Measurements from ENCODE around the gene ANKRD42. TPM values are rescaled to one million over a fixed set of nuclear protein-coding genes. Genes with fewer than 3 reads are reported as not detected.

ANKRD42 gene
- total and polyA plus RNA-seq, 2 of the 8 experiments (the other 6 are each of a cell fraction or from before 2014, with no cell fraction given), result 2.0 to 5.5 TPM

DNA sequence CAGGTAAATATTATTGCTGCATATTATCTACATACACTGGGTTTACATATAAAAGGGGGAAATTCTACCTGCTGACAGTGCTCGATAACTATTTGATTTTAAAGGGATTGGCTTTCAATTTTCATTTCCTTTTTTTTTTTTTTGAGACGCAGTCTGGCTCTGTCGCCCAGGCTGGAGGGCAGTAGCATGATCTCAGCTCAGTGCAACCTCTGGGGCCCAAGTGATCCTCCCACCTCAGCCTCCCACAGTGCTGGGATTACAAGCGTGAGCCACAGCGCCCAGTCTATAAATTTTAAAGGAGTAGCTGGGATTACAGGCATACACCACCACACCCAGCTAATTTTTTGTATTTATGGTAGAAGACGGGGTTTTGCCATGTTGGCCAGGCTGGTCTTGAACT, 39.7 kb upstream of the ANKRD42 start (continued):
- TF ChIP-seq, protein P1, sequence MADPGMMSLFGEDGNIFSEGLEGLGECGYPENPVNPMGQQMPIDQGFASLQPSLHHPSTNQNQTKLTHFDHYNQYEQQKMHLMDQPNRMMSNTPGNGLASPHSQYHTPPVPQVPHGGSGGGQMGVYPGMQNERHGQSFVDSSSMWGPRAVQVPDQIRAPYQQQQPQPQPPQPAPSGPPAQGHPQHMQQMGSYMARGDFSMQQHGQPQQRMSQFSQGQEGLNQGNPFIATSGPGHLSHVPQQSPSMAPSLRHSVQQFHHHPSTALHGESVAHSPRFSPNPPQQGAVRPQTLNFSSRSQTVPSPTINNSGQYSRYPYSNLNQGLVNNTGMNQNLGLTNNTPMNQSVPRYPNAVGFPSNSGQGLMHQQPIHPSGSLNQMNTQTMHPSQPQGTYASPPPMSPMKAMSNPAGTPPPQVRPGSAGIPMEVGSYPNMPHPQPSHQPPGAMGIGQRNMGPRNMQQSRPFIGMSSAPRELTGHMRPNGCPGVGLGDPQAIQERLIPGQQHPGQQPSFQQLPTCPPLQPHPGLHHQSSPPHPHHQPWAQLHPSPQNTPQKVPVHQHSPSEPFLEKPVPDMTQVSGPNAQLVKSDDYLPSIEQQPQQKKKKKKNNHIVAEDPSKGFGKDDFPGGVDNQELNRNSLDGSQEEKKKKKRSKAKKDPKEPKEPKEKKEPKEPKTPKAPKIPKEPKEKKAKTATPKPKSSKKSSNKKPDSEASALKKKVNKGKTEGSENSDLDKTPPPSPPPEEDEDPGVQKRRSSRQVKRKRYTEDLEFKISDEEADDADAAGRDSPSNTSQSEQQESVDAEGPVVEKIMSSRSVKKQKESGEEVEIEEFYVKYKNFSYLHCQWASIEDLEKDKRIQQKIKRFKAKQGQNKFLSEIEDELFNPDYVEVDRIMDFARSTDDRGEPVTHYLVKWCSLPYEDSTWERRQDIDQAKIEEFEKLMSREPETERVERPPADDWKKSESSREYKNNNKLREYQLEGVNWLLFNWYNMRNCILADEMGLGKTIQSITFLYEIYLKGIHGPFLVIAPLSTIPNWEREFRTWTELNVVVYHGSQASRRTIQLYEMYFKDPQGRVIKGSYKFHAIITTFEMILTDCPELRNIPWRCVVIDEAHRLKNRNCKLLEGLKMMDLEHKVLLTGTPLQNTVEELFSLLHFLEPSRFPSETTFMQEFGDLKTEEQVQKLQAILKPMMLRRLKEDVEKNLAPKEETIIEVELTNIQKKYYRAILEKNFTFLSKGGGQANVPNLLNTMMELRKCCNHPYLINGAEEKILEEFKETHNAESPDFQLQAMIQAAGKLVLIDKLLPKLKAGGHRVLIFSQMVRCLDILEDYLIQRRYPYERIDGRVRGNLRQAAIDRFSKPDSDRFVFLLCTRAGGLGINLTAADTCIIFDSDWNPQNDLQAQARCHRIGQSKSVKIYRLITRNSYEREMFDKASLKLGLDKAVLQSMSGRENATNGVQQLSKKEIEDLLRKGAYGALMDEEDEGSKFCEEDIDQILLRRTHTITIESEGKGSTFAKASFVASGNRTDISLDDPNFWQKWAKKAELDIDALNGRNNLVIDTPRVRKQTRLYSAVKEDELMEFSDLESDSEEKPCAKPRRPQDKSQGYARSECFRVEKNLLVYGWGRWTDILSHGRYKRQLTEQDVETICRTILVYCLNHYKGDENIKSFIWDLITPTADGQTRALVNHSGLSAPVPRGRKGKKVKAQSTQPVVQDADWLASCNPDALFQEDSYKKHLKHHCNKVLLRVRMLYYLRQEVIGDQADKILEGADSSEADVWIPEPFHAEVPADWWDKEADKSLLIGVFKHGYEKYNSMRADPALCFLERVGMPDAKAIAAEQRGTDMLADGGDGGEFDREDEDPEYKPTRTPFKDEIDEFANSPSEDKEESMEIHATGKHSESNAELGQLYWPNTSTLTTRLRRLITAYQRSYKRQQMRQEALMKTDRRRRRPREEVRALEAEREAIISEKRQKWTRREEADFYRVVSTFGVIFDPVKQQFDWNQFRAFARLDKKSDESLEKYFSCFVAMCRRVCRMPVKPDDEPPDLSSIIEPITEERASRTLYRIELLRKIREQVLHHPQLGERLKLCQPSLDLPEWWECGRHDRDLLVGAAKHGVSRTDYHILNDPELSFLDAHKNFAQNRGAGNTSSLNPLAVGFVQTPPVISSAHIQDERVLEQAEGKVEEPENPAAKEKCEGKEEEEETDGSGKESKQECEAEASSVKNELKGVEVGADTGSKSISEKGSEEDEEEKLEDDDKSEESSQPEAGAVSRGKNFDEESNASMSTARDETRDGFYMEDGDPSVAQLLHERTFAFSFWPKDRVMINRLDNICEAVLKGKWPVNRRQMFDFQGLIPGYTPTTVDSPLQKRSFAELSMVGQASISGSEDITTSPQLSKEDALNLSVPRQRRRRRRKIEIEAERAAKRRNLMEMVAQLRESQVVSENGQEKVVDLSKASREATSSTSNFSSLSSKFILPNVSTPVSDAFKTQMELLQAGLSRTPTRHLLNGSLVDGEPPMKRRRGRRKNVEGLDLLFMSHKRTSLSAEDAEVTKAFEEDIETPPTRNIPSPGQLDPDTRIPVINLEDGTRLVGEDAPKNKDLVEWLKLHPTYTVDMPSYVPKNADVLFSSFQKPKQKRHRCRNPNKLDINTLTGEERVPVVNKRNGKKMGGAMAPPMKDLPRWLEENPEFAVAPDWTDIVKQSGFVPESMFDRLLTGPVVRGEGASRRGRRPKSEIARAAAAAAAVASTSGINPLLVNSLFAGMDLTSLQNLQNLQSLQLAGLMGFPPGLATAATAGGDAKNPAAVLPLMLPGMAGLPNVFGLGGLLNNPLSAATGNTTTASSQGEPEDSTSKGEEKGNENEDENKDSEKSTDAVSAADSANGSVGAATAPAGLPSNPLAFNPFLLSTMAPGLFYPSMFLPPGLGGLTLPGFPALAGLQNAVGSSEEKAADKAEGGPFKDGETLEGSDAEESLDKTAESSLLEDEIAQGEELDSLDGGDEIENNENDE (IDR thresholded peaks at IDR 0.05; ENCODE audit: insufficient replicate concordance, low read length), result no peak
- TF ChIP-seq, protein P2, sequence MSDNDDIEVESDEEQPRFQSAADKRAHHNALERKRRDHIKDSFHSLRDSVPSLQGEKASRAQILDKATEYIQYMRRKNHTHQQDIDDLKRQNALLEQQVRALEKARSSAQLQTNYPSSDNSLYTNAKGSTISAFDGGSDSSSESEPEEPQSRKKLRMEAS (IDR thresholded peaks at IDR 0.05), result no peak
- TF ChIP-seq TAF1 (IDR thresholded peaks at IDR 0.05; ENCODE audit: low read depth, low read length), result no peak
- no peak for TF ChIP-seq TCF12 (IDR thresholded peaks at IDR 0.05; ENCODE audit: low read depth, low read length)
- TF ChIP-seq EGR1 (IDR thresholded peaks at IDR 0.05; ENCODE audit: borderline replicate concordance, low read depth, low read length), result no peak
- TF ChIP-seq ASH2L (IDR thresholded peaks at IDR 0.05; ENCODE audit: low read length), result no peak
- no peak for TF ChIP-seq KDM4A (IDR thresholded peaks at IDR 0.05; ENCODE audit: low read depth, low read length, severe bottlenecking)
- TF ChIP-seq BACH1 (IDR thresholded peaks at IDR 0.05; ENCODE audit: low read length), result no peak
- TF ChIP-seq HDAC6 (IDR thresholded peaks at IDR 0.05; ENCODE audit: low read depth, low read length), result no peak
- no peak for TF ChIP-seq JUND (IDR thresholded peaks at IDR 0.05; ENCODE audit: low read length)

Data from H1 (cell line).